ENCODE results near the gene ARL8B.

Gene ARL8B

GRCh38 chr3:5185093-5185673, 63.1 kb downstream of the ARL8B start:
- in situ Hi-C loops (cut with MboI; ENCODE audit: low sequenced_read_pairs), result no loop called here

- in situ Hi-C loops (cut with MboI; ENCODE audit: low sequenced_read_pairs), result no loop called here
Observed at GRCh38 chr3:5186089-5186857, 64.2 kb downstream of the ARL8B start.

- in situ Hi-C loops (cut with MboI; ENCODE audit: low sequenced_read_pairs), result no loop called here
Observed at GRCh38 chr3:5186858-5187155, 64.7 kb downstream of the ARL8B start.

- in situ Hi-C loops (cut with MboI; ENCODE audit: low sequenced_read_pairs), result no loop called here
Observed at GRCh38 chr3:5187156-5187919, 65.2 kb downstream of the ARL8B start, which contains the start of gene EDEM1. EDEM1 (plus strand) TSS chr3:5187707; CDS start chr3:5187806, 99 bp downstream.

- in situ Hi-C loops (cut with MboI; ENCODE audit: low sequenced_read_pairs), result no loop called here
Observed at GRCh38 chr3:5187920-5188418, 65.9 kb downstream of the ARL8B start.

- in situ Hi-C loops (cut with MboI; ENCODE audit: low sequenced_read_pairs), result no loop called here
Observed at GRCh38 chr3:5188419-5189221, 66.5 kb downstream of the ARL8B start.

GRCh38 chr3:5190147-5190791, 68.2 kb downstream of the ARL8B start:
- in situ Hi-C loops (cut with MboI; ENCODE audit: low sequenced_read_pairs), result no loop called here

- in situ Hi-C loops (cut with MboI; ENCODE audit: low sequenced_read_pairs), result no loop called here
Observed at GRCh38 chr3:5191555-5192304, 69.6 kb downstream of the ARL8B start.

- in situ Hi-C loops (cut with MboI; ENCODE audit: low sequenced_read_pairs), result no loop called here
Observed at GRCh38 chr3:5192571-5193365, 70.7 kb downstream of the ARL8B start.

- in situ Hi-C loops (cut with MboI; ENCODE audit: low sequenced_read_pairs), result no loop called here
Observed at GRCh38 chr3:5194341-5194740, 72.2 kb downstream of the ARL8B start.

- in situ Hi-C loops (cut with MboI; ENCODE audit: low sequenced_read_pairs), result no loop called here
Observed at GRCh38 chr3:5194801-5195509, 72.9 kb downstream of the ARL8B start.

- in situ Hi-C loops (cut with MboI; ENCODE audit: low sequenced_read_pairs), result no loop called here
Observed at GRCh38 chr3:5195605-5196004, 73.5 kb downstream of the ARL8B start.

GRCh38 chr3:5197022-5197421, 74.9 kb downstream of the ARL8B start:
- in situ Hi-C loops (cut with MboI; ENCODE audit: low sequenced_read_pairs), result no loop called here

- in situ Hi-C loops (cut with MboI; ENCODE audit: low sequenced_read_pairs), result no loop called here
Observed at GRCh38 chr3:5197470-5198312, 75.6 kb downstream of the ARL8B start.

GRCh38 chr3:5198313-5198677, 76.2 kb downstream of the ARL8B start:
- in situ Hi-C loops (cut with MboI; ENCODE audit: low sequenced_read_pairs), result no loop called here

- in situ Hi-C loops (cut with MboI; ENCODE audit: low sequenced_read_pairs), result no loop called here
Observed at GRCh38 chr3:5198986-5199731, 77.1 kb downstream of the ARL8B start.

GRCh38 chr3:5201536-5201935, 79.4 kb downstream of the ARL8B start:
- in situ Hi-C loops (cut with MboI; ENCODE audit: low sequenced_read_pairs), result no loop called here
